IPS DF 4.7 (cell line): ENCODE measurements around the gene SLF2.

Experiments used
- DNase-seq: peaks from one replicate; pipeline ENCODE4 v3.0.0-alpha.2; 2013; ENCODE audit warnings: low spot score; ENCODE audit errors: extremely low read depth

SLF2 gene

GRCh38 chr10:100997360-100998182 is 84.8 kb downstream of the SLF2 start:
- DNase-seq = no peak

- no peak for DNase-seq
These were observed 85.6 kb downstream of the SLF2 start for GRCh38 chr10:100998183-100998990.

- no peak for DNase-seq
These were observed 86.4 kb downstream of the SLF2 start for GRCh38 chr10:100998991-100999741.

- DNase-seq = no peak
These were observed 87.0 kb downstream of the SLF2 start, which contains the start of gene LZTS2 for GRCh38 chr10:100999742-101000126. Gene LZTS2, plus strand, starts transcription at chr10:100999808. Its CDS starts 2,731 bp downstream, at chr10:101002539.

GRCh38 chr10:101000127-101000914 is 87.6 kb downstream of the SLF2 start:
- DNase-seq = no peak

- no peak for DNase-seq
These were observed 88.3 kb downstream of the SLF2 start for GRCh38 chr10:101000915-101001658.

- no peak for DNase-seq
These were observed 88.9 kb downstream of the SLF2 start for GRCh38 chr10:101001659-101002035.

GRCh38 chr10:101002456-101002855 is 89.7 kb downstream of the SLF2 start:
- DNase-seq = no peak

- no peak for DNase-seq
These were observed 91.0 kb downstream of the SLF2 start for GRCh38 chr10:101003639-101004206.

GRCh38 chr10:101005361-101005760 is 92.6 kb downstream of the SLF2 start:
- DNase-seq = no peak

- DNase-seq = no peak
These were observed 93.3 kb downstream of the SLF2 start for GRCh38 chr10:101005869-101006567.

- DNase-seq = no peak
These were observed 93.9 kb downstream of the SLF2 start for GRCh38 chr10:101006593-101007098.

- no peak for DNase-seq
These were observed 94.4 kb downstream of the SLF2 start for GRCh38 chr10:101007099-101007711.

- no peak for DNase-seq
These were observed 95.4 kb downstream of the SLF2 start for GRCh38 chr10:101007915-101008822.

- no peak for DNase-seq
These were observed 96.2 kb downstream of the SLF2 start for GRCh38 chr10:101008823-101009423.

GRCh38 chr10:101010329-101010728 is 97.6 kb downstream of the SLF2 start:
- no peak for DNase-seq
